Smooth muscle cell of the umbilical artery (primary cell): ENCODE measurements around the gene COX7C. TPM values are rescaled to one million over a fixed set of nuclear protein-coding genes. Genes with fewer than 3 reads are reported as not detected.

Experiments
- total RNA-seq: library from RNA; depleted of rRNA; stranded (reverse); fragments of >200 nt; gene quantifications from 2 replicates; pipeline ENCODE4 v1.2.3, GENCODE V29; 2014

COX7C gene, protein sequence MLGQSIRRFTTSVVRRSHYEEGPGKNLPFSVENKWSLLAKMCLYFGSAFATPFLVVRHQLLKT
- total RNA-seq = 144 and 276 TPM in 2 replicates

DNA sequence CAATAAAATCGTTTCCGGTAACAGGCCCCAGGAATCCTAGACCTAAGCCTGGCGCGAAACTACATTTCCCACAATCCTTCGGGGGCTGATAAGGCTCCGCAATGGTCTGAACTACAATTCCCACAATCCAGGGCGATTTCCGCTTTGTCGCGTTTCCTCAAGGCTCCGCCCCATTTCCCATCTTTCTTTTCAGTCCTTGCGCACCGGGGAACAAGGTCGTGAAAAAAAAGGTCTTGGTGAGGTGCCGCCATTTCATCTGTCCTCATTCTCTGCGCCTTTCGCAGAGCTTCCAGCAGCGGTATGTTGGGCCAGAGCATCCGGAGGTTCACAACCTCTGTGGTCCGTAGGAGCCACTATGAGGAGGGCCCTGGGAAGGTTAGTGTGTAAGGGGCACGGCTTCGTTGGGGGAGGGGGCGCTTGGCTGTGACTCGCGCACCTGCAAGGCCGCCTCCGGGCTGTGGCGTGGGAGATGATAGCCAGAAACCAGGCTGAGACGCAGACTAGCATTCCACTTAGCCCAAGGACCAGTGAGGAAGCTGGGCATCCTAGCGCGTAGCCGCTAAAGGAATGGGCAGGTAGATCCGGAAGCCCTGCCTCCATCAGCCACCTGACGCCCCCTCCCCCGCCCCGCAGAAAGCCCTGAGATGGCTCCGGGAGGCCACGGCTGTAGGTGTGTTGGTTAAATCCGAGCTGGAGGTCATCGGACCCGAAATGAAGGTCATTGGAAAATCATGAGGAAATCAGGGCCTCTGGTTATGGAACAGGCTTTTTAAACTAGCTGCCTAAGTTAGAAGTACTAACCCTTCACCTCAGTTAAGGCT is at the start of gene COX7C:
Gene COX7C, plus strand, starts transcription at position 186 of the 821 bp plus-strand sequence. Its CDS starts 115 bp downstream, at position 301.

